ENCODE data around the gene PSMA6. TPM values are rescaled to one million over a fixed set of nuclear protein-coding genes. Genes with fewer than 3 reads are reported as not detected.
A peak's percentile ranks its signal among the peaks of the same experiment; 100 is the strongest.

The PSMA6 gene
- total and polyA plus RNA-seq, 2 experiments from 2014 or later, result 216 to 296 TPM

- TF ChIP-seq ZNF462 (CRISPR knock-in tag; IDR thresholded peaks at IDR 0.05) (0 out of 2 replicates have a peak, but pooled peaks have one; percentile 23), STAT1 (IDR thresholded peaks at IDR 0.05; ENCODE audit: unreplicated experiment) (no peak)
- H3K79me2 ChIP-seq (replicated peaks; ENCODE audit: insufficient read depth), result no peaks in the 10 kb centered on the region
- ATAC-seq, result peak; percentile 53
- H3K9me3 Mint-ChIP-seq, result no peaks in the 10 kb centered on the region; the same call in 2 of the 3 replicates
- H2AFZ ChIP-seq, result peak overlapping the region; percentile 95
- no peaks in the 10 kb centered on the region for H4K20me1 ChIP-seq (replicated peaks; ENCODE audit: insufficient read depth)
- H3K9me2 ChIP-seq (ENCODE audit: insufficient read depth), result no peaks in the 10 kb centered on the region
- peaks cover 3% of the 10 kb centered on the region for H3K27me3 Mint-ChIP-seq (ENCODE audit: insufficient read depth, low read depth, poor library complexity)
- H3K36me3 ChIP-seq (ENCODE audit: insufficient read depth), result no peaks in the 10 kb centered on the region
- H3F3A ChIP-seq (replicated peaks; ENCODE audit: low read depth), result no peaks in the 10 kb centered on the region
- H3K4me3 Mint-ChIP-seq, result no peak overlapping the region
- H3K27ac ChIP-seq (ENCODE audit: low read depth), result no peak overlapping the region
- peaks cover 28% of the 10 kb centered on the region for H3K4me1 Mint-ChIP-seq
- H3K4me3 ChIP-seq, result no peak overlapping the region
- H3K4me2 ChIP-seq, result no peak overlapping the region
- H3K36me3 Mint-ChIP-seq (ENCODE audit: low read depth), result no peaks in the 10 kb centered on the region
- peaks cover 17% of the 10 kb centered on the region for H3K4me1 ChIP-seq (ENCODE audit: insufficient read depth)
- no peak overlapping the region for H3K27ac Mint-ChIP-seq
- H3K27me3 ChIP-seq (ENCODE audit: insufficient read depth), result no peaks in the 10 kb centered on the region
- DNase-seq (ENCODE audit: low spot score), result no peak
These were observed 60.4 kb downstream of the PSMA6 start for GRCh38 chr14:35352274-35353233.

Data from GM23338 (cell line).